Hepatocyte (in vitro differentiated cells): ENCODE data around the gene SPINT2. TPM values are rescaled to one million over a fixed set of nuclear protein-coding genes. Genes with fewer than 3 reads are reported as not detected.

ENCODE experiments used
- DNase-seq: peaks from one replicate; pipeline ENCODE4 v3.0.0-alpha.2; 2016; ENCODE audit warnings: low spot score
- H2AFZ ChIP-seq: fragments of 200-600 bp; sonication (generic); 2 replicates; pipeline ENCODE4 v1.6.0; 2016; ENCODE audit warnings: antibody characterized with exemption, mild to moderate bottlenecking
- H3K27ac ChIP-seq: fragments of 200-600 bp; sonication (generic); 2 replicates; pipeline ENCODE4 v1.5.1; 2016; ENCODE audit warnings: mild to moderate bottlenecking
- H3K27me3 ChIP-seq: fragments of 200-600 bp; sonication (generic); 2 replicates; pipeline ENCODE4 v1.6.1; 2016
- H3K36me3 ChIP-seq: fragments of 200-600 bp; sonication (generic); replicated peaks from 2 replicates; pipeline ENCODE4 v1.5.1; 2016; ENCODE audit warnings: low read depth; ENCODE audit not compliant: insufficient read depth
- H3K4me1 ChIP-seq: fragments of 200-600 bp; sonication (generic); 2 replicates; pipeline ENCODE4 v1.5.1; 2016; ENCODE audit warnings: mild to moderate bottlenecking, moderate library complexity; ENCODE audit not compliant: insufficient read depth
- H3K4me2 ChIP-seq: fragments of 200-600 bp; sonication (generic); 2 replicates; pipeline ENCODE4 v1.6.0; 2016
- H3K4me3 ChIP-seq: fragments of 200-600 bp; sonication (generic); 2 replicates; pipeline ENCODE4 v1.5.1; 2016; ENCODE audit warnings: mild to moderate bottlenecking
- H3K79me2 ChIP-seq: fragments of 200-600 bp; sonication (generic); 2 replicates; pipeline ENCODE4 v1.6.0; 2017; ENCODE audit warnings: mild to moderate bottlenecking
- H3K9me2 ChIP-seq: fragments of 200-600 bp; sonication (generic); replicated peaks from 2 replicates; pipeline ENCODE4 v1.6.0; 2017; ENCODE audit warnings: mild to moderate bottlenecking; ENCODE audit not compliant: insufficient read depth
- H3K9me3 ChIP-seq: fragments of 200-600 bp; sonication (generic); 2 replicates; pipeline ENCODE4 v1.5.1; 2016; ENCODE audit warnings: low read depth, mild to moderate bottlenecking
- H4K20me1 ChIP-seq: fragments of 200-600 bp; sonication (generic); 2 replicates; pipeline ENCODE4 v1.6.0; 2016; ENCODE audit warnings: mild to moderate bottlenecking; ENCODE audit not compliant: insufficient read depth, poor library complexity, severe bottlenecking
- CTCF ChIP-seq: fragments of 200-600 bp; sonication (generic); IDR thresholded peaks from 2 replicates; pipeline ENCODE4 v1.5.1; 2016; ENCODE audit warnings: antibody characterized with exemption, mild to moderate bottlenecking; ENCODE audit not compliant: poor library complexity
- EZH2 ChIP-seq: fragments of 200-600 bp; sonication (generic); IDR thresholded peaks from 2 replicates; pipeline ENCODE4 v1.6.1; 2016; ENCODE audit warnings: antibody characterized with exemption, mild to moderate bottlenecking, borderline replicate concordance
- EZH2phosphoT487 ChIP-seq: fragments of 200-600 bp; sonication (generic); IDR thresholded peaks from one replicate; pipeline ENCODE4 v1.6.1; 2018; ENCODE audit warnings: antibody characterized with exemption, mild to moderate bottlenecking, low read depth, moderate library complexity; ENCODE audit not compliant: unreplicated experiment, severe bottlenecking
- WGBS: methylation state at CpG from one replicate; pipeline ENCODE4 v1.1.6; 2016; ENCODE audit warnings: low lambda C conversion rate; ENCODE audit errors: missing lambda C conversion rate; 5-methylcytosine and 5-hydroxymethylcytosine counted together
- polyA plus RNA-seq: library from polyadenylated mRNA; unstranded; fragments of >200 nt; fragmentation: Nextera tagmentation; extraction: Ambion mirVana; gene quantifications from 2 replicates; pipeline ENCODE4 v1.2.1, GENCODE V29; 2016
- total RNA-seq: library from RNA; depleted of rRNA; stranded (reverse); fragments of >200 nt; gene quantifications from 2 replicates; pipeline ENCODE4 v1.2.3, GENCODE V29; 2014

SPINT2 gene
- total and polyA plus RNA-seq, 2 experiments from 2014 or later: 508 to 834 TPM

DNA sequence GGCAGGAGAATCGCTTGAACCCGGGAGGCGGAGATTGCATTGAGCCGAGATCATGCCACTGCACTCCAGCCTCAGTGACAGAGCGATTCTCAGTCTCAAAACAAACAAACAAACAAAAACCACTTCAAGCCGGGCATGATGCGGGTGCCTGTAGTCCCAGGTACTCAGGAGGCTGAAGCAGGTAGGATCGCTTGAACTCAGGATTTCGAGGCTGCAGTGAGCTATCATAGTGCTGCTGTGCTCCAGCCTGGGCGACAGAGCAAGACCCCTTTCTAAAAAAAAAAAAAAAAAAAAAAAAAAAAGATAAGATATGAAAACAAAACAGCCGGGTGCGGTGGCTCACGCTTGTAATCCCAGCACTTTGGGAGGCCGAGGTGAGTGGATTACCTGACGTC is 21.1 kb upstream of the SPINT2 start:
- TF ChIP-seq EZH2phosphoT487: no peak
- no peak for TF ChIP-seq EZH2
- no peak for TF ChIP-seq CTCF
- H3K36me3 ChIP-seq: no peaks in the 10 kb centered on the region
- H3K4me3 ChIP-seq: no peak overlapping the region
- peaks cover 2% of the 10 kb centered on the region for H3K4me1 ChIP-seq
- 66% methylated on average over 15 of the region's 15 CpGs for WGBS
- no peak overlapping the region for H3K27ac ChIP-seq
- peak overlapping the region; percentile 81 for H3K4me2 ChIP-seq
- no peaks in the 10 kb centered on the region for H3K27me3 ChIP-seq
- no peaks in the 10 kb centered on the region for H3K9me2 ChIP-seq
- H4K20me1 ChIP-seq: no peaks in the 10 kb centered on the region
- no peaks in the 10 kb centered on the region for H3K9me3 ChIP-seq
- peak overlapping the region; percentile 95 for H2AFZ ChIP-seq
- no peaks in the 10 kb centered on the region for H3K79me2 ChIP-seq
- DNase-seq: no peak

GRCh38 chr19:38245826-38246498 is 18.4 kb upstream of the SPINT2 start:
- Histone ChIP-seq H2AFZ (no peak overlapping the region), H3K9me3 (no peaks in the 10 kb centered on the region), H3K27ac (peak overlapping the region; percentile 60), H3K4me3 (no peak overlapping the region), H3K79me2 (no peaks in the 10 kb centered on the region), H4K20me1 (no peaks in the 10 kb centered on the region), H3K36me3 (no peaks in the 10 kb centered on the region), H3K4me2 (no peak overlapping the region), H3K27me3 (no peaks in the 10 kb centered on the region), H3K4me1 (peaks cover 15% of the 10 kb centered on the region), H3K9me2 (no peaks in the 10 kb centered on the region)
- no peak for DNase-seq
- TF ChIP-seq EZH2phosphoT487 (no peak), EZH2 (no peak), CTCF (no peak)
- 86% methylated on average over 12 of the region's 14 CpGs for WGBS

GRCh38 chr19:38247126-38247525 is 17.2 kb upstream of the SPINT2 start:
- H2AFZ ChIP-seq: no peak overlapping the region
- DNase-seq: no peak
- peaks cover 26% of the 10 kb centered on the region for H3K4me1 ChIP-seq
- no peaks in the 10 kb centered on the region for H3K36me3 ChIP-seq
- no peak overlapping the region for H3K27ac ChIP-seq
- H3K79me2 ChIP-seq: no peaks in the 10 kb centered on the region
- H3K4me3 ChIP-seq: no peak overlapping the region
- TF ChIP-seq EZH2: no peak
- no peak for TF ChIP-seq CTCF
- TF ChIP-seq EZH2phosphoT487: no peak
- no peaks in the 10 kb centered on the region for H3K9me2 ChIP-seq
- no peaks in the 10 kb centered on the region for H3K9me3 ChIP-seq
- H3K4me2 ChIP-seq: no peak overlapping the region
- H4K20me1 ChIP-seq: no peaks in the 10 kb centered on the region
- H3K27me3 ChIP-seq: no peaks in the 10 kb centered on the region
- WGBS: 81% methylated on average over 3 of the region's 5 CpGs
